ENCODE data around the gene ACSL6.

The ACSL6 gene, protein sequence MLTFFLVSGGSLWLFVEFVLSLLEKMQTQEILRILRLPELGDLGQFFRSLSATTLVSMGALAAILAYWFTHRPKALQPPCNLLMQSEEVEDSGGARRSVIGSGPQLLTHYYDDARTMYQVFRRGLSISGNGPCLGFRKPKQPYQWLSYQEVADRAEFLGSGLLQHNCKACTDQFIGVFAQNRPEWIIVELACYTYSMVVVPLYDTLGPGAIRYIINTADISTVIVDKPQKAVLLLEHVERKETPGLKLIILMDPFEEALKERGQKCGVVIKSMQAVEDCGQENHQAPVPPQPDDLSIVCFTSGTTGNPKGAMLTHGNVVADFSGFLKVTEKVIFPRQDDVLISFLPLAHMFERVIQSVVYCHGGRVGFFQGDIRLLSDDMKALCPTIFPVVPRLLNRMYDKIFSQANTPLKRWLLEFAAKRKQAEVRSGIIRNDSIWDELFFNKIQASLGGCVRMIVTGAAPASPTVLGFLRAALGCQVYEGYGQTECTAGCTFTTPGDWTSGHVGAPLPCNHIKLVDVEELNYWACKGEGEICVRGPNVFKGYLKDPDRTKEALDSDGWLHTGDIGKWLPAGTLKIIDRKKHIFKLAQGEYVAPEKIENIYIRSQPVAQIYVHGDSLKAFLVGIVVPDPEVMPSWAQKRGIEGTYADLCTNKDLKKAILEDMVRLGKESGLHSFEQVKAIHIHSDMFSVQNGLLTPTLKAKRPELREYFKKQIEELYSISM

DNA sequence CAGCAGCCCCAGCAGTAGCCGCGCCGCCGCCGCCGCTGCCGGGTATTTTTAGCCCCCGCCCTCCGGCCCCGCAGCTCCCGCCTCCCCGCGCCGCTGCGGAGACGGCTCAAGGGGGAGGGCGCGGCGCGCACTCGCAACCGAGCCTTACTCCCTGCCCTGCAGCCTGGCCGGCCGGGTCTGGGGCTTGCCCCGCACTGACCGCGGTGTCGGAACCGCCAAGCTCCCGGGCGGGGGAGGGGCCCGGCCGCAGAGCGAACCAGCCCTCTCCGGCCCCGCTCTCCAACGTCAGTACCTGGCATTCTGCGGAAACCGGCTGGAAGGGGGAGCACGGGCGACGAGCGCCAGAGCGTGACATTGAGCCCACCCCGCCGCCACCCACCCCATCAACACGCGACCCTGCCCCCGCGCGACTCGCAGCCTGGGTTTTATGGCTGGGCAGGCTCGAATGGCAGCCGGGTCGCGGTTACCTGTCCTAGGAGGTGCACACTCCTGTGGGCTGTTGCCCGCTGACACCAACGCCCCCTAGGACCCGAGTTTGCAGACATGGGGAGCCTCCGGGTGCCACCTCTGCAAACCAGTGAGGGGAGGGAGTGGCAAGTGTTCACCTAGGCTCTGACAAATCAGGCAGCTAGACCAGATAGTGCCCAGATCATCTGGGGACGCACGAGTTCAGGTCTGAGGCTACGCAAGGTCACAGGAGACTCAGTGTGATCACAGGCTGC is at the start of gene ACSL6:
Gene ACSL6 (minus strand): TSS at position 37 of the 722 bp plus-strand sequence. CDS start 105 bp downstream, outside the sequence.
- FAIRE-seq: no peak
- DNase-seq (ENCODE audit: insufficient read length, low spot score): no peak

DNA sequence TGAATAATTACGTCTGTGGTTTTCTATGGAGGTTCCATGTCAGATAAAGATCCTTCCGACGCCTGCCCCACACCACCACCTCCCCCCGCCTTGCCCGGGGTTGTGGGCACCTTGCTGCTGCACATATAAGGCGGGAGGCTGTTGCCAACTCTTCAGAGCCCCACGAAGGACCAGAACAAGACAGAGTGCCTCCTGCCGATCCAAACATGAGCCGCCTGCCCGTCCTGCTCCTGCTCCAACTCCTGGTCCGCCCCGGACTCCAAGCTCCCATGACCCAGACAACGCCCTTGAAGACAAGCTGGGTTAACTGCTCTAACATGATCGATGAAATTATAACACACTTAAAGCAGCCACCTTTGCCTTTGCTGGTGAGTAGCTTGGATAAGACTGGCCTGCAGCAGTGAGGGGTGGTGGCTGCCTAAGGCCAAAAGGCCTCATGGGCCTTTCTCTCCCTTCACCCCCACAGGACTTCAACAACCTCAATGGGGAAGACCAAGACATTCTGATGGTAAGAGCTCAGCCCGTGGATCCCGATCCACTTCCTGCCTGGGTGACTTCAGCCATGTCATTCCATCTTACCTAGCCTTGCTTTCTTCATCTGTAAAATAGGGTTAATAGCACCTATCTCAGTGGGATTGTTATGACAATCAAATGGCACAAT is 49.2 kb upstream of the ACSL6 start, which contains the start of gene IL3:
Gene IL3 (plus strand): TSS at position 155 of the 661 bp plus-strand sequence. CDS start 52 bp downstream, at position 207.
- DNase-seq (ENCODE audit: insufficient read length, low spot score) (no peak), FAIRE-seq (no peak)

DNA sequence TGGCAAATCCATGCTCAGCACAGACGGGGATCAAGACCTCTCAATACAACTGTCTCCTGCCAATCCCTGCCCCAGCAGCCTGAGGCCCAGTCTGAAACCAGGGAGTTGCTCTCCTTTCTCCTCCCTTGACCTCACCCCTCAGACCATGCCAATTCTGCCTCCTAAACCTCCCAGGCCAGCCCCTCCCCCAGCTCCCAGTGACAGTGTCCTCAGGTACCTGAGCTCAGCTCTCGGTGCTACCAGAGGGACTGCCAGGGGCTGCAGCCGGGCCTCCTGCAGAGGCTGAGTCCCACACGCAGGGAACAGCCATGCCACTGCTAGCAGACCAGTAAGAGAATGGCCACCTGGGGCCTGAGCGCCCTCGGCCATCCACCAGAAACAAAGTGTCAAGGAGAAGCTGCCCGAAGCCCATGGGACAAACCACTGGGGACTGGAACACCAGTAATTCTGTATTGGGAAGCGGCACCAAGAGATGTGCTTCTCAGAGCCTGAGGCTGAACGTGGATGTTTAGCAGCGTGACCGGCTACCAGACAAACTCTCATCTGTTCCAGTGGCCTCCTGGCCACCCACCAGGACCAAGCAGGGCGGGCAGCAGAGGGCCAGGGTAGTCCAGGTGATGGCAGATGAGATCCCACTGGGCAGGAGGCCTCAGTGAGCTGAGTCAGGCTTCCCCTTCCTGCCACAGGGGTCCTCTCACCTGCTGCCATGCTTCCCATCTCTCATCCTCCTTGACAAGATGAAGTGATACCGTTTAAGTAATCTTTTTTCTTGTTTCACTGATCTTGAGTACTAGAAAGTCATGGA is 48.4 kb upstream of the ACSL6 start:
- FAIRE-seq (no peak), DNase-seq (ENCODE audit: insufficient read length, low spot score) (no peak)

DNA sequence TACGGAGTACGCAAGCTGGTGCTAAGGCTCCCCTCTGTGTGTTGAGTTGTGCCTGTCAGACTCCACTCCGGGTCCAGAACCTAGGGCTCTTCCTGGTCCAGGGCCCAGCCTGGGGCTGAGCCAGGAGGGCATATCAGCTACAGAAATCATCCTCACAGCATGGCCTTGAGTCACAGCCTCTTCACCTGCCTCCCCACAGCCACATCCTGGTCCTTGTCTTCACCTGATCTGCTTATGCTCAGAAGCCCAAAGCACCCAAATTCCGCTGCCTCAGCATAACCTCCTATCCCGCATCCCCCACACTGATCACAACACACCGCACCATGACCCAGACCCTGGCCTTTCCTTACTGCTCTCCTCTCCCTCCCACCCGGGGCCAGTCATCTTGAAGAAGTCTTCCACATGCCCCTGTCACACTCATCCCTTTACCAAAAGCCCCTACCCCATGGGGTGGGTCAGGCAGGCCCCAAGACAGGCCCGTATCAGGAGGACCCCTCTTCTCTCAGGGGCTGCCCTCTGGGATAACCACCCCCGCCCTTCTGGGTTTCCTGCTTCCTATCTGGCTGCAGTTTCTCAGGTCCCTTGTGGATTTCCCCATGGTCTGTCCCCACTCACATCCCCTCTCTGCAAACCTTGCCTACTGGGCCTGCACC is 47.7 kb upstream of the ACSL6 start:
- no peak for FAIRE-seq
- no peak for DNase-seq (ENCODE audit: insufficient read length, low spot score)

DNA sequence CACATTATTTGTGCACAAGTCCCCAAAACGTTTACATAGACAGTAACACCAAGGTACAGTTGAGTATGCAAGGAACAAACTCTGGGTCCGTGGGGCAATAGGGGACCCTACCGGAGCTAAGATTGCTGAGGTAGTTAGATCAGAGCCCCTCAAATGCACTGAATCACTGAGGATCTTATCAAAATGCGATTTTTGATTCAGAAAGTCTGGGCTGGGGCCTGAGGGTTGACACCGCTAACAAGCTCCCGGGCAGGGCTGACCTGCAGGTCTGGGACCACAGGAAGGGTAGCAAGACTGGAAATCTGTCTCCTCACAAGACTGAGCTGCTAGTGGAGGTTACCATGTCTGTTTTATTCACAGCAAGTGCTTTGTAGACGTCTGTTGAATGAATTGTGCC is 47.2 kb upstream of the ACSL6 start:
- DNase-seq (ENCODE audit: insufficient read length, low spot score) (no peak), FAIRE-seq (no peak)

DNA sequence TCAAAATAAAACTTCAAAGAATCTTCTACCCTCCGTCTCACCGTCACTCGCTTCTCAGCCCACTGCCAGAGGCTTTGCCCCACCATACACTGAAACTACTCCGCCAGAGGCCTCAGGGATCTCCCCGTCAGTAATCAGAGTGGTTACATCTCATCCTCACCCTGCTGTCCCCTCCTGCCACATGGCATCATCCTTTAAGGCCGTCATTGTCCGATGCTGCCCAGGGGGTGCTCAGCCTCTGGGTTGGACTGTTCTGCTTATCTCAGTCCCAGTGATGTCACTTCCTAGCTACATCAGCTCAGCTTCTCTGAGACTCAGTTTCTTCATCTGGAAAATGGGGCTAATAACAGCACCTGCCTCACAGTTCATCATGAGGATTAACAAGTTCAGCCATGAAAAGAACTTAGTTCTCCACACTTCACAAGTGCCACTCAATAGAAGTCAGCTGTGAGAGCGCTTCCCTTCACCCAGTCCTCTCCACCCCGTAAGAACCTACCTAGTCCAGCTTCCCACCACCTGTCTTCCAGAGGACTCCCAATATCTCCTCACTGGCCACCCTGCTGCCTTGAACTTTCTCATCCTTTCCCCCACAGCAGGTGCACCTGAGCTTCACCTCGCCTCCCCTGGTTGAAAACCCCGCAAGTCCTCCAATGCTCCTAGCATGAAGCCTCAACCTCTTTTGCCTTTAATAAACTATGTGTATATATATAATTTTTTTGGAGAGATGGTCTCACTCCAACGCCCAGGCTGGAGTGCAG is 46.2 kb upstream of the ACSL6 start:
- DNase-seq (ENCODE audit: insufficient read length, low spot score) (no peak), FAIRE-seq (no peak)

DNA sequence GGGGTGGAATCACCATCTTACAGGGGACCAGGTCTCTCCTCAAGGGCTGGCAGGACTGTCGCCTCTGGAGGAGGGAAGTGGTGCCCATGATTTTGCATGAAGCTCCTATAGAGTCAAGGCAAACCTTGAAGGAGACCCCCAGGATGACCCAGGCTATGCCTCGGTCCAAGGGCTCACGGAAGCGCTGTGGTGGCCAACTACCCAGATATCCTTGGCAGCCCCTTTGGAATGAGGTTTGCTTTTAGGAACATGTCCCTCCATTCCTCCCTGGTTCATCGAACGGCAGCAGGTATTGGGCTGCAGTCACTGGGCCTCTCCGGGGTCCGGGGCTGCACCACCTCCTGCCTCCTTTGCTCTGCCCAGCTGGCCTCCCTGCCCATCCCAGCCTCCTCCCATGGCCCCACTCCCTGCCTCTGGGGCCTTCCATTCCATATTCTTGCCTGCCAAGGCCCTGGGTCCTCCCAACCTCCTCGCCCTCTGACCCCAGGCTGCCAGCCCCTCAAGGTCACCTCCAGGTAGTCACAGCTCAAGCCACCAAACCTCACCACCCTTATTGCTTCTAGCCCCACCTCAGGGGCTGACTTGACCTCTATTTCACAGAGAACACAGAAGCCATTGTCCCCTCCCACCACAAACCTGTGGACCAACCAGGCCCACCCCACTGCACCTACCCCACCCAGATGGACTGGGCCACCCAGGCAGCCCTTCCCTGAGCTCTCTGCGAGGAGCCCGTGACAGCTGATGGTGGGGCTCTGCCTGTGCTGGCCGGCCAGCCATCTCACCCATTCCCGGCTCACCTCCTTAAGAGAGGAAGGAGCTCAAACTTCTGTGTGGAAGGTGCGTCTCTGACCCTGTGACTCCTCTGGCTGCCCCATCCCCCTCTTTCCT is 45.4 kb upstream of the ACSL6 start:
- FAIRE-seq (no peak), DNase-seq (ENCODE audit: insufficient read length, low spot score) (no peak)

DNA sequence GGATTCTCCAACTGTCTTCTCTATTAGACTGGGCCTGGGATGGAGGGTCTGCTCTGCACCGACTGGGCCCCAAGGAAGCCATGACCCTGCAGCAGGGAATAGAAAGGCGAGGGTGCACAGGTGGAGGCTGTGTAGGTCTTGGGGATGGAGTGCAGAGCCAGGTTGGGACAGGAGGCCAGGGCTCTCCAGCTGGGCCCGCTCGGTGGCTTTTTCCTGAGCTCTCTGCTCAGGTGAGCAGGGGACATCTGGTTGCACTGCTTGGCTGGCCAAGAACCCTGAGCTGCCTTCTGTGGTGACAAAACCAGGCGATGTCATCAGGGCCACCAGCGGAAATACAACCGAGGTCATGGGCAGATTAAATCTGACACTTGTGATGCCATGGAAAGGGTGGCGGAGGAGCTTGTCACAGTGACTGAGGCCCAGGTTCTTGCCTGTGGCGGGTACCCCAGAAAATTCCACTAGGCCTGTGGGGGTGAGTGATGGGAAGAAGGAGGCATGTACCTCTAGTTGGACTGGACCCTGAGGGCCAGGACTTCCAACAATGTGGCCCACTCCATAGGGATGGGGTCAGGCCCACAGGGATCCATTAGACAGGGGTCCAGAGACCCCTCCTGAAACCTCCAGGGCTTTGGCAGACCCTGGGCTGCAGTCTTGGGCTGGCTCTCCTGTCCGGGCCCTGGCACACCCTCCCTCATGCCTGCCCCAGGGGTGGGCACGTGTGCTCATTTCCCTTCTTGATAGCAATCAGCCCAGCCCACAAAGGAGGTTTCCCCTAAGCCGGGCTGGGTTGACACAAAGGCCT is 44.6 kb upstream of the ACSL6 start:
- DNase-seq (ENCODE audit: insufficient read length, low spot score): no peak
- no peak for FAIRE-seq

DNA sequence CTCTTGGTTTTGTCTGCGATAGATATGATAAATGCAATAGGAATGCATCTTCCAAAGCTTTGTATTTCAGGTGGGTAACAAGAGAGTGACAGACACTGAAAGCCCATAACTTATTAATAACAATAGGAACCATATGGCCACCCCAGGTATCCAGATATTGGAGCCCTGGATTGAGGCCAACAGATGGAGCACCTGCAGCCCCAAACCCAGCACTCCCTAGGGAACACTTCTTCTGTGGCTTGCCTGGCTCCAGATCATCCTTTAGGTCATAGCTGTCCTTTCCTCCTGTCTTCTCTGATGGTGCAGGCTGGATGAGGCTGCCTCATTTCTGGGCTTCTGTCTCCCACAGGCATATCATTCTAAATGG is 44.0 kb upstream of the ACSL6 start:
- DNase-seq (ENCODE audit: insufficient read length, low spot score): no peak
- FAIRE-seq: no peak

DNA sequence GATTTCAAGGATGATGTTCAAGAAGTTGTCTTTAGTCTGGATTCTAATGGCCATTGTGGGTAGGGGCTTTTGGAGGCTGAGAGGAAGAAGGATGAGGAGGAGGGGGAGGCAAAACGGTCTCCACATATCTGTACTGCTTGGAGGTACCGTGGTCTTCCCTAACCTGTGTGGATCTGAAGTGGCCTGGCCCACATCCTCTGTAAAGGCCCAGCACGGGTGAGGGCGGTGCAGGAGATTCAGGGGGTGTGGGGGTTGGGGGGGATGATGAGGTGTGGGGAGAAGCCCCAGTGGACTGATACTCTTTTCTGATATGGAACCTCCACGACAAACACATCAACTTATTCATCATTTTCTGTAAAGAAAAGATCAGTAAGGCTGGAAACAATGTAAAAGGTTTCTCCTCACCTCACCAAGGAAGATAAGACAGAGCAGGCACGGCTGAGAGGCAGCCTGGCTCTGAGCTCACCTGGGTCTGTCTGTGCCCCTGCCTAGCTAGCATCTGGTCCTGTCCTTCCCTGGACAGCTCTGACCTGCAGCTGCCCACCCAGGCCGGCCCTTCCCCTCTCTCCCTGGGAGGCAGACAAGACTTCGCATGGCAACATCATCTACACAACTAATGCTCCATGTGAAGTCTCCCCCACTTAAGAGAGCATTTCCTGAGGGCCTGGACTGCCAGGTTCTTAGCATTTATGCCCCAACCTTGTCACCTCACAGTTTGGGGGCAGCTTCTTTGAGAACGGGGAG is 43.4 kb upstream of the ACSL6 start:
- FAIRE-seq (no peak), DNase-seq (ENCODE audit: insufficient read length, low spot score) (no peak)

DNA sequence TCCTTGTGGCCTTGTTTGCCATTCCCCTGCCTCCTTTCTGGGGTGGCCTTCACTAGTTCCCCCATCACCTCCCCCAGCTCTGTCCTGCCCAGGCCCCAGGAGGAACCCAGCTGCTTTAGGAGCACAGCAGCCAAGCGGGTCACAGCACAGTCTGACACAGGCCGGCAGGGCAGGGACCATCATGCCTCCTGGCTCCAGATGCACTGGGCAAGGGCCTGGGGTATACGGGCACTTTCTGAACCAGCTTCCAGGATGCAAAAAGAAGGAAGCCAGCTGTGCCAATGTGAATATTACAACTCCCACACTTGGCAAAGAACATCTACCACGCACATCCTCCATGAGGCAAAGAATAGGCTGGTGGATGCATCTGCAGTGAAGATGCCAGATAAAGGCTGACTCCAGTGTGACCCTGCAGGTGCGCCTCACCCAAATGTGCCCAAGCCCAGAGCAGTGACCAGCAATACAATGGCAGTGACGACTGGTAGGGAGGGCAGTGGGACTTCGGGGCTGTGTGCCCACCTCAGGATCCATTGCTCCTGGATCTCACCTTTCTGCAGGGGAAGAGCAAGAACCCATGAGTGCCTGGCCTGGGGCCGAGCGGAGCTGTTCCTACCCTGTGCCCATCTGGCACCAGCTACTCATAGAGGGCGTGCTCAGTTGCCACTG is 42.7 kb upstream of the ACSL6 start:
- DNase-seq (ENCODE audit: insufficient read length, low spot score) (no peak), FAIRE-seq (no peak)

DNA sequence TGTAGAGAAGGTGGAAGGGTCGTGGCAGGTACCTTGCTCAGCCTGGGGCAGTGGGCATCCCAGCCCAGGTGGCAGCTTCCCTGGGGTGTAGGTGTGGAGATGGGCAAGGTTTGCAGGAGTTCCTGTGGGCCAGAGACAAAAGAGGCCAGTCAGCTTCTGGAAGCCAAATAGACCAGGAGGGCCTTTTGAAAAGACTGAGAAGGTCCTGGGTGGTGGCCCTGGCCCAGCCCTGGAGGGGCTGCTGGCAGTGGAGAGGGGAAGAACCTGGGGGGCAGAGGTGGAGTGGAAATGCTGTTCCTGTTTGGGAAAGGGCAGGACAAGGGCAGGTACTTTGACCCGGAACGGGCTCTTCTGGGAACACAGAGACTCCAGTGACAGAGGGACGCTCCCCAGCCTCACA is 42.0 kb upstream of the ACSL6 start:
- no peak for FAIRE-seq

DNA sequence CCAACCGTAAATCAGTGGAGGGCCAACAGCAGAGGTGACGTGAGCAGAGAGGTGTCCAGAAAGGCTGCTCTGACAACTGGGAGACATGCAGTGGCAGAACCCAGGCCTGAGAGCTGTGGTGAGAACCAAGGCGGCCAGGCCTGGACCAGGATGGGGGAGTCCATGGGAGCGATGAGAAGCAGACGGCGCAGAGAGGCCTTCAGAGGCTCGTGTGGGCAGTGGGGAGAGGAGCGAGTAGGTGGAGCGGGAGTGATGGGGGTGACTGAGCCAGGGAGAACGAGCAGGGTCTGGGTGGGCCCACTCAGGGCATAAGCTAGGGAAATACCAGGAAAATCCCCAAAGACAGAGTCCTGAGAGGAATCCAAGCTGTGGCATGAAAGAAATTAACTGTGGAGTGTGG is 41.1 kb upstream of the ACSL6 start:
- FAIRE-seq: no peak
- DNase-seq (ENCODE audit: insufficient read length, low spot score): no peak

More for the DNA sequence above, 42.0 kb upstream of the ACSL6 start:
- no peak for DNase-seq (ENCODE audit: insufficient read length, low spot score)

DNA sequence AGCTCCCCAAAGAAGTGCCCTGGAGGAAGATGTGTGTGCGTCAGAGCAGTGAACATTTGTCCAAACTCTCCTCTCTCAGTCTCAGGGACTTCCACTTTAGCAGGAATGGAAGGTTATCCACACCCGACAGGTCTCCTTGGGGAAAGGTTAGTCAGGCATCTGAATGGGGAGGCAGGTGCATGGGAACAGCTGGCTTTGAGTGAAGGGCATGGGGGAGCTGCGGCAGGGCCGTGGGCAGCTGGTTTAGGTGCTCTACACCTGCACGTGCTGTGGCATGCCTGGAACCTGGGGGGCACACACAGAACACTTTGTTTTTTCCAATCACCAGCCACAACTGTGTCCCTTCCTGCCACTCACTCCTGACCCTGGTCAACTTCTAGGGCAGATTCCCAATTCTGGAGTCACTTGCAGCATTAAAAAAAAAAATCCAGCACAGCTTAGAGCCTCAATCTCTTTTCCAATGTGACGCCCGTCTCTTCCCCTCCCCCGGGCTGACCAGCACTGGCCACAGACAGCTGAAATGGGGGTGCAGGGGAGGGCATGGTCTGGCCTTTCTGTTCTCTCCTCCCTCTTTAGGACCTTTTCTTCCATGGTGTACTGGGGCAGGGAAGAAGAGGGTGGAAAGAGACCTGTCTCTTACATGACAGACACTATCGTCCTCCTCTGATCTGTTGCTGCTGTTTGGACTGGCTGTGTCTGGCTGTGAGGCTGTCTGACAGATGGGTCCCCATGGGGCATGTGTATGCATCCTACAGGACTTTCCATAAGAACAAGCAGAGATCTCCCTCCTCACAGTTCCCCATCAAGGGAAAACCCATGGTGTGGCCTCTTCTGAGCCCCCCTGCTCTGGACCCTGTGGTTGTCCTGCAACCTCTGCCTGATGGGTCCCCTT is 39.4 kb upstream of the ACSL6 start:
- FAIRE-seq: no peak
- no peak for DNase-seq (ENCODE audit: insufficient read length, low spot score)

DNA sequence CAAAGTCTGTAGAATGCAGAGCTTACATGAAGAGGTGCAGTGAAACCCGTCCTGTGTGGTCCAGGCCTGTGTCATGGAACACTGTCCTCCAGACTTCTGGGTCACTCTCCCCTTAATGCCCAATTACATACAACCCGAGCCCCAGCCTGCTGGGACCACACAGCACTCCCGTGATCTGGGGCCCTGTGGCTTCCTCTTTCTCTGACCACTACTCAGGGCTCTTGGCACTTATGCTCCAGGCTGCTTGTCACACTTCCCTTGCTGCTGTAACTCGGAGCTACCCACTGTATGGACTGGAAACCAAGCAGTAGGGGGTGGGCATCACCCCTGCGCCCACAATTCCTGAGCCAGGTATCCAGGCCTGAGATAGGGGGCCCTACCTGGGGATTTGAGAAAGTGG is 38.7 kb upstream of the ACSL6 start:
- DNase-seq (ENCODE audit: insufficient read length, low spot score): no peak
- no peak for FAIRE-seq

All from GM19239 (cell line).